ENCODE results near the gene BAHCC1. TPM values are rescaled to one million over a fixed set of nuclear protein-coding genes. Genes with fewer than 3 reads are reported as not detected.

Gene BAHCC1
- total and polyA plus RNA-seq, 7 experiments from 2014 or later, result 0.05 to 3.8 (median 0.68) TPM; not detected in 3

DNA sequence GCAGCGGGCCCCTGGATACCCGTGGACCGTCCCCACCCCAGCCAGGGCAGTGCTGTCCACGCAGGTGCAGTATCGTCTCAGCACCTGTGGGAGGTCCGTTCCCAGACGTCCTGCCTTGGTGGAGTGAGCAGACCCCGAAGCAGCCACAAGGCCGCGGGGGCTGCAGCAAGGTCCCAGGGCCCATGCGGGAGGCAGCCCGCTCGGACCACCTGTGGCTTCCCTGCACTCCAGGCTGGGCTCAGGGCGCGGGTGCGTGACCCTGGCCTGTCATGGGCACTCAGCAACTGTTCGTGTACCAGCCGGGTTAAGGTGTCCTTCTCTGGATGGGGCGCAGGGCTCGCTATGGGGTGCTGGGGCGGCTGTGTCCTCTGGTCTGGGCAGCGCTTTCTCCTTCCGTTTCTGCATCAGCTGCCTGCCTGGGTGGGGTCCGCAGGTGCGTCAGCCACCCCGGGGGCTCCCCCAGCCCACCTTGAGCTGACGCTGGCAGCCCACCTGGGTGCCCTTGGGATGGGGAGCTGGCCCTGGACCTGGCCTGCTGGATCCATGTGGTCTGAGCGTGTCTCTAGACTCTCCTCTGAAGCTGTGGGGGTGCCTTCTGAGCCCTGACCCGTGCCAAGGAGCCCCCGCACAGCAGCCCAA lies 18.4 kb downstream of the BAHCC1 start:
- Histone ChIP-seq H3K4me1 (ENCODE audit: control insufficient read depth in 2 of 2, insufficient read depth in 2 of 2, low read length in 2 of 2) (peaks cover 17 to 23% of the 10 kb centered on the region in 2 donors), H3K4me3 (ENCODE audit: low read length) (peak overlapping the region; percentile 50), H3K36me3 (ENCODE audit: control insufficient read depth in 2 of 3, insufficient read depth in 3 of 3, low read length in 3 of 3) (no peaks in the 10 kb centered on the region), H3K27ac (ENCODE audit: low read depth, low read length) (no peak overlapping the region), H3K27me3 (ENCODE audit: control insufficient read depth in 2 of 2, insufficient read depth in 2 of 2, low read length in 2 of 2) (no peaks in the 10 kb centered on the region), H3K9me3 (ENCODE audit: control insufficient read depth in 2 of 3, low read length in 3 of 3) (no peaks in the 10 kb centered on the region)
- H3K9me3 Mint-ChIP-seq, result peaks cover 0 to 6% (median 0%) of the 10 kb centered on the region in 11 donors
- peaks cover 0 to 15% (median 6%) of the 10 kb centered on the region in 5 donors for H3K27me3 Mint-ChIP-seq
- H3K36me3 Mint-ChIP-seq, result no peaks in the 10 kb centered on the region
- POLR2A ChIA-PET, result interaction anchor here (0.7 kb wide), 1 partner anchor 97 kb away, joined by 3 read pairs; no protein-coding TSS in a partner anchor
- H3K27ac Mint-ChIP-seq, result peak overlapping the region in 2 of 9 donors; percentile 6 to 71
- CTCF ChIA-PET, result no interaction called here
- H3K4me1 Mint-ChIP-seq, result peaks cover 4 to 21% (median 18%) of the 10 kb centered on the region in 7 donors
- intact Hi-C loops (cut with micrococcal nuclease), result no loop called here
- DNase-seq, result no peak
- H3K4me3 Mint-ChIP-seq, result peak overlapping the region in 5 of 10 donors; percentile 58 to 90 (median 84)
- ATAC-seq, result no peak

DNA sequence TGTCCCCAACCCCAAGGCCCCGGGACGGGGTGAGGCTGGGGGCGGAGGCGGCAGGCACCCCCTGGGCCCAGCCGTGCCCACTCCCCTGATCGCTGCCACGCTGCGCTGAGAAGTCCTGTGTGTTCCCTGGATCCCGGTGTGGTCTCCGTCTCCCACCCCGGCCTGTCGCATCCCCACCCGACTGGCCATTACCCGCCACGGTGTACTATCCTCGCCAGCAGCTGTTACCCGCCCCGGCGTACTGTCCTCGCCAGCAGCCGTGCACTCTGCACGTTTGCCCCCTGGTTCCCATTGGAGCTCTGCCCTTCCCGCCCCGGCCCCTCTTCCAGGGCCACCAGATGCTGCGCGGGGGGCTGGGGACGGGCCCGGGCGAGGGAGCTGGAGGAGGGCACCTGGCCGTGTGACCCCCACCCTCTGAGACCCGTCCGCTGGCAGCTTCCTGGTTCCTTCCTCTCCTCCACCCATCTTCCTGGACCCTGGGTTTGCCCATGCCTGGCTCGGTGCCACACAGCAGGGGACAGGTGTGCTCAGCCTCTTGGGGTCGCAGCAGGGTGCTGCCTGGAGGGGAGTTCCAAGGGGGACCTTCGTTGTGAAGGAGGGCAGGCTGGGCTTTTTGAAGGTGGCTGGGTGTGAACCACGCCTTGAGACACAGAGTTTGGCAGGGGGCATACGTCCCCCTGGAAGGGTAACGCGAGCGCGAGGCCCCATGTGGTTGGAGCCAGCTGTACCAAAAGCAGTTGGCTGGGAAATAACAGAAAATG lies 19.7 kb downstream of the BAHCC1 start:
- H3K9me3 ChIP-seq (ENCODE audit: control insufficient read depth in 2 of 3, low read length in 3 of 3), result no peaks in the 10 kb centered on the region
- H3K27me3 ChIP-seq (ENCODE audit: control insufficient read depth in 2 of 2, insufficient read depth in 2 of 2, low read length in 2 of 2), result no peaks in the 10 kb centered on the region
- Mint-ChIP-seq H3K27me3 (peaks cover 0 to 6% (median 0%) of the 10 kb centered on the region in 5 donors), H3K36me3 (no peaks in the 10 kb centered on the region), H3K4me1 (peaks cover 4 to 21% (median 16%) of the 10 kb centered on the region in 7 donors), H3K9me3 (peaks cover 0 to 6% (median 0%) of the 10 kb centered on the region in 11 donors), H3K27ac (no peak overlapping the region), H3K4me3 (peak overlapping the region in 1 of 10 donors; percentile 29)
- peaks cover 17 to 23% of the 10 kb centered on the region in 2 donors for H3K4me1 ChIP-seq (ENCODE audit: control insufficient read depth in 2 of 2, insufficient read depth in 2 of 2, low read length in 2 of 2)
- H3K27ac ChIP-seq (ENCODE audit: low read depth, low read length), result no peak overlapping the region
- ATAC-seq (no peak), DNase-seq (no peak)
- H3K36me3 ChIP-seq (ENCODE audit: control insufficient read depth in 2 of 3, insufficient read depth in 3 of 3, low read length in 3 of 3), result no peaks in the 10 kb centered on the region
- H3K4me3 ChIP-seq (ENCODE audit: low read length), result no peak overlapping the region
- ChIA-PET POLR2A (interaction anchor here (1.2 kb wide), 1 partner anchor 18 kb away, joined by 3 read pairs; no protein-coding TSS in a partner anchor), CTCF (no interaction called here)
- intact Hi-C loops (cut with micrococcal nuclease), result no loop called here

DNA sequence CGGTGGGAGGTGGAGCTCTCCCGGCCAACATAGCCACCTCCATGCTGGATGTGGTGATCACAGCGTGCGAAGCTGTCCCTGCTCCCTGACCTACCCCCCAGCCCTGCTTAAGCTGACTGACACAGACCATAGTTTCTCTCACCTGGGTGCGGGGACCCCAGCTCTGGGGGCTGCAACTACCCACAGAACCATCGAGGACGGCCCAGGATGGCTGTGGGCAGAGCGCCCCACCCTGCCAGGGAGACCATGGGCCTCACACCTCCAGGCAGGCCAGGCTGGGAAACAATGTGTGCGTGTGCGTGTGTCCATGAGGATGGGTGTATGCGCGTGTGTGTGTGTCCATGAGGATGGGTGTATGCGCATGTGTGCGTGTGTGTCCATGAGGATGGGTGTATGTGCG lies 20.4 kb downstream of the BAHCC1 start:
- Histone ChIP-seq H3K4me1 (ENCODE audit: control insufficient read depth in 2 of 2, insufficient read depth in 2 of 2, low read length in 2 of 2) (peaks cover 17 to 23% of the 10 kb centered on the region in 2 donors), H3K4me3 (ENCODE audit: low read length) (no peak overlapping the region), H3K27ac (ENCODE audit: low read depth, low read length) (no peak overlapping the region), H3K36me3 (ENCODE audit: control insufficient read depth in 2 of 3, insufficient read depth in 3 of 3, low read length in 3 of 3) (no peaks in the 10 kb centered on the region), H3K9me3 (ENCODE audit: control insufficient read depth in 2 of 3, low read length in 3 of 3) (no peaks in the 10 kb centered on the region), H3K27me3 (ENCODE audit: control insufficient read depth in 2 of 2, insufficient read depth in 2 of 2, low read length in 2 of 2) (no peaks in the 10 kb centered on the region)
- CTCF ChIA-PET, result no interaction called here
- no peak for ATAC-seq
- H3K27me3 Mint-ChIP-seq, result peaks cover 0 to 6% (median 0%) of the 10 kb centered on the region in 5 donors
- H3K36me3 Mint-ChIP-seq, result no peaks in the 10 kb centered on the region
- H3K27ac Mint-ChIP-seq, result no peak overlapping the region
- DNase-seq, result no peak
- peaks cover 4 to 21% (median 16%) of the 10 kb centered on the region in 7 donors for H3K4me1 Mint-ChIP-seq
- intact Hi-C loops (cut with micrococcal nuclease), result no loop called here
- no peak overlapping the region for H3K4me3 Mint-ChIP-seq
- POLR2A ChIA-PET, result interaction anchor here (1.2 kb wide), 1 partner anchor 18 kb away, joined by 3 read pairs; no protein-coding TSS in a partner anchor
- H3K9me3 Mint-ChIP-seq, result peaks cover 0 to 6% (median 0%) of the 10 kb centered on the region in 11 donors

DNA sequence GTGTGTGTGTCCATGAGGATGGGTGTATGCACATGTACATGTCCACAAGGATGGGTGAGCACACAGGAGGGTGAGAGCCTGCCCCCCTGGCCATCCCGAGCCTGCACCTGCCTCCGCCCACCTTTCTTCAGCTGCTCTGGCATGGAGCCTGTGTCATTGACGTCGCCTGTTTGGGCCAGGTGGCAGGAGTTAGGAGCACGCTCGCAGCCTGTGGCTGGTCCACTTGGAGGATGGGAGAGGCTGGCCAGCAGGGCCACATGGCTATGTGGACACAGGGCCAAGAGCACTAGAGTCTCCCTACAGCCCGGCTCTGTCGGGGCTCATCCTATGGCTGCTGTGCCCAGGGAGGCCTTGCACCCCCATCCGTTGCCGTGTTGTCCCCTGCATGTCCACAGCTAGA lies 21.4 kb downstream of the BAHCC1 start:
- no peaks in the 10 kb centered on the region for H3K27me3 ChIP-seq (ENCODE audit: control insufficient read depth in 2 of 2, insufficient read depth in 2 of 2, low read length in 2 of 2)
- peak overlapping the region in 1 of 10 donors; percentile 29 for H3K4me3 Mint-ChIP-seq
- intact Hi-C loops (cut with micrococcal nuclease), result no loop called here
- H3K27ac Mint-ChIP-seq, result no peak overlapping the region
- POLR2A ChIA-PET, result no interaction called here
- no peaks in the 10 kb centered on the region for H3K9me3 ChIP-seq (ENCODE audit: control insufficient read depth in 2 of 3, low read length in 3 of 3)
- CTCF ChIA-PET, result no interaction called here
- no peak overlapping the region for H3K27ac ChIP-seq (ENCODE audit: low read depth, low read length)
- H3K9me3 Mint-ChIP-seq, result peaks cover 0 to 6% (median 0%) of the 10 kb centered on the region in 11 donors
- peaks cover 0 to 3% (median 0%) of the 10 kb centered on the region in 5 donors for H3K27me3 Mint-ChIP-seq
- peaks cover 4 to 17% (median 13%) of the 10 kb centered on the region in 7 donors for H3K4me1 Mint-ChIP-seq
- DNase-seq, result no peak
- H3K36me3 ChIP-seq (ENCODE audit: control insufficient read depth in 2 of 3, insufficient read depth in 3 of 3, low read length in 3 of 3), result no peaks in the 10 kb centered on the region
- ATAC-seq, result no peak
- no peaks in the 10 kb centered on the region for H3K36me3 Mint-ChIP-seq
- peaks cover 17 to 23% of the 10 kb centered on the region in 2 donors for H3K4me1 ChIP-seq (ENCODE audit: control insufficient read depth in 2 of 2, insufficient read depth in 2 of 2, low read length in 2 of 2)
- no peak overlapping the region for H3K4me3 ChIP-seq (ENCODE audit: low read length)

DNA sequence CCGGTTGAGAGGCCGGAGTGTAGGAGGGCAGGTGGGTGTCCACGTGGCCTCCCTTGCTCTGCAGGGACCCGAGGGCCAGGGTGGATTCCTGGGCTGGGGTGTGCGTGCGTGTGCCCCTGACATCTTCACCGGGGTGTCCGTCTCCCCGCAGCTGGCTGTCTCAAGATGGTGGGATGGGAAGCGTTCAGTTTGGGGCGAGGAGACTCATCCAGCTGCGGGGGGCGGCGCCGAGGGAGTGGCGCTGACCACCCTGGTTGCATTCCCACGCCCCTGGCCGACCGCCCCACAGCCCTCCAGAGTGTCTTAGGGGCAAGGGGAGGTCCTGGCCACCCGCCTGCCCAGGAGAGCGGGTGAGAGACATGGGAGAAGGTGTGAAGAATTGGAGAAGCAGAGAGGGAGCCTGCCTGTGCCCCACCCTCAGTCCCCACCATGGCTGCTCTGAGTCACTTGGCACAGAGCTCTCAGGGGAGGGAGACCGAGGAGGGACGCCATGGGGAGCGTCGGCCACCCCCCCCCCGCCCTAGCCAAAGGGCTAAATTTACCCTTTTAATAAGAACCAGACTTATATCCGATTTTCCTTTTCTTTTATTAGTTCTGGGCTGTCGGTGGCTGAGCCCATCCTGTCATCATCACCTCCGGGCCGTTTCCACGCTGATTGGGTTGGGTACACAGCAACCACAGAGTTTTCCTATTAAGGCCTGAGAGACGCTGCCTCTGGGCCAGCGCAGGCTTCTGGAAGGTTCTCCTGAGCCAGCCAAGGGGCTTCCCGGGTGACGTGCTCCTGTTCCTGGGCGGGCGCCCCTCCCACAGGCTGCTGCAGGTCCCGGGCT lies 22.0 kb downstream of the BAHCC1 start:
- Histone ChIP-seq H3K27me3 (ENCODE audit: control insufficient read depth in 2 of 2, insufficient read depth in 2 of 2, low read length in 2 of 2) (no peaks in the 10 kb centered on the region), H3K9me3 (ENCODE audit: control insufficient read depth in 2 of 3, low read length in 3 of 3) (no peaks in the 10 kb centered on the region), H3K4me3 (ENCODE audit: low read length) (no peak overlapping the region), H3K27ac (ENCODE audit: low read depth, low read length) (no peak overlapping the region), H3K4me1 (ENCODE audit: control insufficient read depth in 2 of 2, insufficient read depth in 2 of 2, low read length in 2 of 2) (peaks cover 12 to 16% of the 10 kb centered on the region in 2 donors), H3K36me3 (ENCODE audit: control insufficient read depth in 2 of 3, insufficient read depth in 3 of 3, low read length in 3 of 3) (no peaks in the 10 kb centered on the region)
- Mint-ChIP-seq H3K27ac (no peak overlapping the region), H3K27me3 (peaks cover 0 to 3% (median 0%) of the 10 kb centered on the region in 5 donors), H3K4me3 (peak overlapping the region in 1 of 10 donors; percentile 9), H3K4me1 (peaks cover 4 to 11% (median 11%) of the 10 kb centered on the region in 7 donors), H3K36me3 (no peaks in the 10 kb centered on the region), H3K9me3 (peaks cover 0 to 6% (median 0%) of the 10 kb centered on the region in 11 donors)
- ChIA-PET CTCF (no interaction called here), POLR2A (no interaction called here)
- intact Hi-C loops (cut with micrococcal nuclease), result no loop called here
- DNase-seq, result no peak
- no peak for ATAC-seq

DNA sequence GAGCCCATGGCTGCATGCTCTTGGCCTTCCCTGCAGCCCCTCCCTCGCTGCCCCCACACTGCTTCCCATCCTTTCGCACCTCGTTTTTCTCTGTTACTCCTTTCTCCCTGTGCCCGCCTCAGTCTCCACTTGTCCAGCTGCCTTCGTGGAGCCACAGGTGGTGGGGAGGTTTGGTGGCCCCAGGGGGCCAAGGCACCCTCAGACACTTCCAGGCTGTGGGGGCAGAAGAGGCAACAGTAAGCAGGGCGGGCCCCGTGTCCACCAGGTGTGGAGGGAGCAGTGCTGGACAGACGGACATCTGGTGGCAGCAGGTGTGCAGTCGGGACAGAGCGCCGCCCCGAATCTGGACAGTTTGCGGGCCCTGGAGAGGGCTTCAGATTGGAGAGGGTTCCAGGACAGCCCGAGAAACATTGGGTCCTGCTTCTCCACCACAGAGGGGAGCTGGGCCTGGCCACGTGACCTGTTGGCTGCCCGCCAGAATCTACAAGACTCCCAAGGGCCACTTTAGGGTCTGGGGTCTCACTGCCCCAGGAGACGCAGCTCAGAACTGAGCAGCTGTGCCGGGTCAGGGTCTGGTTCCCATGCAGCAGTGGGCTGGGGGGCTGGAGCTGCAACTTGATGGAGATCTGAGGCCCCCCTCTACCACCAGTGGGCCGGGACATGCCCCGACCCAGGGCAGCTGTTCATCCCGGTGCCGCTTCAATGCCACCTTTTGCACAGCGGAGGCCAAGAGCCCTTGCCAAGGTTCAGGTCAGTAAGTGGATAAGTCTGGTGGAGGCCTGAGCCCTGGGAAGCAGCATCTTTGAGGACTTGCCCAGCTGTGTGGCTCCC lies 22.8 kb downstream of the BAHCC1 start:
- Mint-ChIP-seq H3K4me1 (peaks cover 0 to 5% (median 3%) of the 10 kb centered on the region in 7 donors), H3K27me3 (no peaks in the 10 kb centered on the region), H3K4me3 (peak overlapping the region in 1 of 10 donors; percentile 9), H3K36me3 (no peaks in the 10 kb centered on the region), H3K27ac (no peak overlapping the region), H3K9me3 (peaks cover 0 to 6% (median 0%) of the 10 kb centered on the region in 11 donors)
- ChIA-PET CTCF (no interaction called here), POLR2A (no interaction called here)
- H3K4me1 ChIP-seq (ENCODE audit: control insufficient read depth in 2 of 2, insufficient read depth in 2 of 2, low read length in 2 of 2), result peaks cover 4 to 8% of the 10 kb centered on the region in 2 donors
- no peaks in the 10 kb centered on the region for H3K9me3 ChIP-seq (ENCODE audit: control insufficient read depth in 2 of 3, low read length in 3 of 3)
- no peaks in the 10 kb centered on the region for H3K27me3 ChIP-seq (ENCODE audit: control insufficient read depth in 2 of 2, insufficient read depth in 2 of 2, low read length in 2 of 2)
- no peak for DNase-seq
- no peak overlapping the region for H3K27ac ChIP-seq (ENCODE audit: low read depth, low read length)
- ATAC-seq, result no peak
- intact Hi-C loops (cut with micrococcal nuclease), result no loop called here
- no peak overlapping the region for H3K4me3 ChIP-seq (ENCODE audit: low read length)
- no peaks in the 10 kb centered on the region for H3K36me3 ChIP-seq (ENCODE audit: control insufficient read depth in 2 of 3, insufficient read depth in 3 of 3, low read length in 3 of 3)
